ENCODE measurements around the gene CFAP57. TPM values are rescaled to one million over a fixed set of nuclear protein-coding genes. Genes with fewer than 3 reads are reported as not detected.

Gene CFAP57
- polyA plus RNA-seq, 1 donor from 2014 or later: 0.17 TPM

DNA sequence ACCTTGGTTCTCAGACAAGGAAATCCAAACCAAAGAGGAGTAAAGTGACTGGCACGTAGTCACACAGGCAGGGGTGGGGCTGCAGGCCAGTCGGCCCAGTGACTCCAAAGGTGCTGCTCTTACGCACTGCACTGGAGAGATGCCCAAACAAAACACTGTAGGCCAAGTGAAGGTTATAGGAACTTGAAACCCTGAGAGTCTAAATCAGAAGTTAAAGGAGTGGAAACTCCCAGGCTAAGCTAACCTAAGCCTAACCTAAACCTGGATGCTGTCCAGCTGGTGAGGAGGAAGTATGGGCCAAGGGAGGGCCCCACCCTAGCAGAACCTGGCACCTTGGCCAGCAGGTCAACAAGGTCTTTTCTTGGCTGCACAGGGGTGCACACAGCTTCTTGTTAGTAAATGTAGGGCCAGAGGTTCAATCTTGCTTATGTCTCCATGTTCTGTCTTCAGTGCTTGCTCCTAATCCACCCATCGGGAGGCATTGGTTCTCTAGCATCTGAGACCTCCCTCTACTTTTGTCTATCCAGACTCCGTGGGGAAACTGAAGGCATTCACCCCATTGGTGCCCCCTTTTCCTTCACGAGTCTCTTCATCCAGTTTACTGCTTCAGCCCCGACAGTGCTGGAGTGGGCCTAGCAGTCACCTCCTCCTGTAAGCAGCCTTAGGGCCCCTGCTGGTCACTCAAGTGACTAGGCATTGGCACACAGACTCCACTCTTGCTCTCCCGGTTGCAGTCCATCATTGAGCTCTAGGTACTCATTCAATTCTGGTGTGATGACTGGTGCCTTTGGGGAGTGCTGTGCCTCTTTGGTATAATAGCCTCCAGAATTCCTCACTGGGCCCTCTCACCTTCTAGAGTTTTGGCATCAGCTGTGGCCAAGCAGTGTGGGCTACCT, 84.8 kb downstream of the CFAP57 start (continued):
- TF ChIP-seq, protein P1, sequence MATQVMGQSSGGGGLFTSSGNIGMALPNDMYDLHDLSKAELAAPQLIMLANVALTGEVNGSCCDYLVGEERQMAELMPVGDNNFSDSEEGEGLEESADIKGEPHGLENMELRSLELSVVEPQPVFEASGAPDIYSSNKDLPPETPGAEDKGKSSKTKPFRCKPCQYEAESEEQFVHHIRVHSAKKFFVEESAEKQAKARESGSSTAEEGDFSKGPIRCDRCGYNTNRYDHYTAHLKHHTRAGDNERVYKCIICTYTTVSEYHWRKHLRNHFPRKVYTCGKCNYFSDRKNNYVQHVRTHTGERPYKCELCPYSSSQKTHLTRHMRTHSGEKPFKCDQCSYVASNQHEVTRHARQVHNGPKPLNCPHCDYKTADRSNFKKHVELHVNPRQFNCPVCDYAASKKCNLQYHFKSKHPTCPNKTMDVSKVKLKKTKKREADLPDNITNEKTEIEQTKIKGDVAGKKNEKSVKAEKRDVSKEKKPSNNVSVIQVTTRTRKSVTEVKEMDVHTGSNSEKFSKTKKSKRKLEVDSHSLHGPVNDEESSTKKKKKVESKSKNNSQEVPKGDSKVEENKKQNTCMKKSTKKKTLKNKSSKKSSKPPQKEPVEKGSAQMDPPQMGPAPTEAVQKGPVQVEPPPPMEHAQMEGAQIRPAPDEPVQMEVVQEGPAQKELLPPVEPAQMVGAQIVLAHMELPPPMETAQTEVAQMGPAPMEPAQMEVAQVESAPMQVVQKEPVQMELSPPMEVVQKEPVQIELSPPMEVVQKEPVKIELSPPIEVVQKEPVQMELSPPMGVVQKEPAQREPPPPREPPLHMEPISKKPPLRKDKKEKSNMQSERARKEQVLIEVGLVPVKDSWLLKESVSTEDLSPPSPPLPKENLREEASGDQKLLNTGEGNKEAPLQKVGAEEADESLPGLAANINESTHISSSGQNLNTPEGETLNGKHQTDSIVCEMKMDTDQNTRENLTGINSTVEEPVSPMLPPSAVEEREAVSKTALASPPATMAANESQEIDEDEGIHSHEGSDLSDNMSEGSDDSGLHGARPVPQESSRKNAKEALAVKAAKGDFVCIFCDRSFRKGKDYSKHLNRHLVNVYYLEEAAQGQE (IDR thresholded peaks at IDR 0.05; ENCODE audit: borderline replicate concordance): no peak
- TF ChIP-seq TAF1 (IDR thresholded peaks at IDR 0.05; ENCODE audit: low read depth): no peak

DNA sequence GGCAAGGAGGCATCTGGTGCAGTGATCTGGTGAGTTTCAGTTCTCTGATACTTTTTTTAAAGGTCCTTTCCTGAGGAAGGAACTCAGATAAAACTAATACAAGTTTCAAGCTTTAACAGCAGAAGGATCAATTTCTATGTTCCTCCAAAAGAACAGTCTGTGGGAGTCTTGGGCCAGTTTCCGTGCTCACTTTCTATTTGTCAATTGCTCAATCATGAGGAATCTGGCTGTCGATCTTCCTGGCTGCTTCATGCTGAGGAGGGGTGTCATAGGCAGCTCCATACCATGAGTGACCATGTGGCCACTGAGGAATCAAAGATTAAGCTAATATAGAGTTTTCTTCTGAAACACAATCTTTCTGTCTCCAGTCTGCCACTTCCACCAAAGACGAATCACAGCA, 86.2 kb downstream of the CFAP57 start:
- Histone ChIP-seq H3K9me2 (ENCODE audit: insufficient read depth, low read length) (no peaks in the 10 kb centered on the region), H3F3A (ENCODE audit: insufficient read depth, low read length, poor library complexity, severe bottlenecking) (no peaks in the 10 kb centered on the region), H3K36me3 (ENCODE audit: insufficient read depth, low read length) (no peaks in the 10 kb centered on the region), H3K79me2 (replicated peaks; ENCODE audit: insufficient read depth, low read length) (no peaks in the 10 kb centered on the region), H3K27me3 (ENCODE audit: insufficient read depth, low read depth, low read length) (no peaks in the 10 kb centered on the region), H2AFZ (ENCODE audit: low read depth, low read length) (no peak overlapping the region), H3K27ac (ENCODE audit: low read length) (no peak overlapping the region), H4K20me1 (ENCODE audit: insufficient read depth) (no peaks in the 10 kb centered on the region), H3K9me3 (ENCODE audit: low read length) (no peaks in the 10 kb centered on the region), H3K4me2 (ENCODE audit: low read length) (no peak overlapping the region), H3K9ac (ENCODE audit: low read length) (no peak overlapping the region), H3K4me3 (ENCODE audit: low read length) (no peak overlapping the region)
- TF ChIP-seq MXI1 (conservative IDR thresholded peaks at IDR 0.05; ENCODE audit: poor library complexity, severe bottlenecking) (no peak), POLR2AphosphoS5 (IDR thresholded peaks at IDR 0.05) (no peak), EP300 (conservative IDR thresholded peaks at IDR 0.05; ENCODE audit: poor library complexity, severe bottlenecking) (no peak)

DNA sequence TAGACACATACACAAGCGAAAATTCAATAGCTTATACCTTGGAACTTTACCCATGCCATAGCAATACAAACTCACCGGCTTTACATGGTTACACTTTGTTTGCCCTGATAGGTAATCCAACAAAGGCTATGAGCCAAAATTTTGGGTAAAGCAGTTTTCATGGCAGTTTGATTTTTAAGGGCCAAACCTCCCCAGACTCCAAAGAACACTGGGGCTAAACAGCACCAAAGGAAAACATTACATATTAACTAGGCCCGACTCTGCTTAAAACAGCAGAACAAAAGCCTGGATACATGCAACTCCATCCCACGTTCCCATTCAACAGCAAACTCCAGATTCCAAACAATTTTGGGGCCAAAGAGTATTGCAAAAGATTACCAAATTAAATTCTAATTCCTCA, 93.3 kb downstream of the CFAP57 start:
- Histone ChIP-seq H3K79me2 (replicated peaks; ENCODE audit: insufficient read depth, low read length) (no peaks in the 10 kb centered on the region), H3F3A (ENCODE audit: insufficient read depth, low read length, poor library complexity, severe bottlenecking) (no peaks in the 10 kb centered on the region), H3K27ac (ENCODE audit: low read length) (no peak overlapping the region), H3K9me2 (ENCODE audit: insufficient read depth, low read length) (no peaks in the 10 kb centered on the region), H3K4me2 (ENCODE audit: low read length) (no peak overlapping the region), H3K36me3 (ENCODE audit: insufficient read depth, low read length) (no peaks in the 10 kb centered on the region), H3K9me3 (ENCODE audit: low read length) (no peaks in the 10 kb centered on the region), H3K27me3 (ENCODE audit: insufficient read depth, low read depth, low read length) (no peaks in the 10 kb centered on the region), H2AFZ (ENCODE audit: low read depth, low read length) (no peak overlapping the region), H4K20me1 (ENCODE audit: insufficient read depth) (no peaks in the 10 kb centered on the region), H3K9ac (ENCODE audit: low read length) (no peak overlapping the region), H3K4me3 (ENCODE audit: low read length) (no peak overlapping the region)
- TF ChIP-seq TAF1 (IDR thresholded peaks at IDR 0.05; ENCODE audit: low read depth): no peak
- no peak for TF ChIP-seq POLR2AphosphoS5 (IDR thresholded peaks at IDR 0.05)
- TF ChIP-seq RAD21 (conservative IDR thresholded peaks at IDR 0.05): no peak
- TF ChIP-seq MXI1 (conservative IDR thresholded peaks at IDR 0.05; ENCODE audit: poor library complexity, severe bottlenecking): no peak

DNA sequence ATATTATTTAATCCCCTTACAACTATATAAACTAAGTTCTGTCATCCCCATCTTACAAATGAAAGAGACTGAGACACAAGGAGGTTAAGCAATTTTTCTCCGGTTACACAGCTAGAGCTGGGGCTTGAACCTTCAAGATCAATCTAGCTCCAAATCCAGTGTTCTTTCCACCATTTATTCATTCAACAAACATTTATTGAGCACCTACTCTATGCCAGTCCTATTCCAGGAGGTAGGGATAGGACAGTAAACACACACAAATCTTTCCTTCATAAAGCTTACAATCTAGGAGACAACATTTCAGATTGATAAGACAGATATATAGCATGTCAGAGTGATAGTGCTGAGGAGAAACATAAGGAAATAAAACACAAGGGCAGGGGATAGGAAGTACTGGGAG, 94.8 kb downstream of the CFAP57 start:
- no peak overlapping the region for H2AFZ ChIP-seq (ENCODE audit: low read depth, low read length)
- TF ChIP-seq RAD21 (conservative IDR thresholded peaks at IDR 0.05) (no peak), SMC3 (conservative IDR thresholded peaks at IDR 0.05; ENCODE audit: poor library complexity) (no peak), POLR2AphosphoS5 (IDR thresholded peaks at IDR 0.05) (no peak), MXI1 (conservative IDR thresholded peaks at IDR 0.05; ENCODE audit: poor library complexity, severe bottlenecking) (no peak), EP300 (conservative IDR thresholded peaks at IDR 0.05; ENCODE audit: poor library complexity, severe bottlenecking) (no peak), TAF1 (IDR thresholded peaks at IDR 0.05; ENCODE audit: low read depth) (no peak), EZH2 (IDR thresholded peaks at IDR 0.05; ENCODE audit: borderline replicate concordance, insufficient read depth, low read length, poor library complexity, severe bottlenecking) (no peak)
- TF ChIP-seq, protein P2, sequence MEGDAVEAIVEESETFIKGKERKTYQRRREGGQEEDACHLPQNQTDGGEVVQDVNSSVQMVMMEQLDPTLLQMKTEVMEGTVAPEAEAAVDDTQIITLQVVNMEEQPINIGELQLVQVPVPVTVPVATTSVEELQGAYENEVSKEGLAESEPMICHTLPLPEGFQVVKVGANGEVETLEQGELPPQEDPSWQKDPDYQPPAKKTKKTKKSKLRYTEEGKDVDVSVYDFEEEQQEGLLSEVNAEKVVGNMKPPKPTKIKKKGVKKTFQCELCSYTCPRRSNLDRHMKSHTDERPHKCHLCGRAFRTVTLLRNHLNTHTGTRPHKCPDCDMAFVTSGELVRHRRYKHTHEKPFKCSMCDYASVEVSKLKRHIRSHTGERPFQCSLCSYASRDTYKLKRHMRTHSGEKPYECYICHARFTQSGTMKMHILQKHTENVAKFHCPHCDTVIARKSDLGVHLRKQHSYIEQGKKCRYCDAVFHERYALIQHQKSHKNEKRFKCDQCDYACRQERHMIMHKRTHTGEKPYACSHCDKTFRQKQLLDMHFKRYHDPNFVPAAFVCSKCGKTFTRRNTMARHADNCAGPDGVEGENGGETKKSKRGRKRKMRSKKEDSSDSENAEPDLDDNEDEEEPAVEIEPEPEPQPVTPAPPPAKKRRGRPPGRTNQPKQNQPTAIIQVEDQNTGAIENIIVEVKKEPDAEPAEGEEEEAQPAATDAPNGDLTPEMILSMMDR (IDR thresholded peaks at IDR 0.05; ENCODE audit: poor library complexity, severe bottlenecking): no peak
- TF ChIP-seq, protein P1 (IDR thresholded peaks at IDR 0.05; ENCODE audit: borderline replicate concordance): no peak

More for the DNA sequence above, 94.8 kb downstream of the CFAP57 start:
- H3K27me3 ChIP-seq (ENCODE audit: insufficient read depth, low read depth, low read length): no peaks in the 10 kb centered on the region
- H3K27ac ChIP-seq (ENCODE audit: low read length): no peak overlapping the region
- H3K4me2 ChIP-seq (ENCODE audit: low read length): no peak overlapping the region
- H4K20me1 ChIP-seq (ENCODE audit: insufficient read depth): no peaks in the 10 kb centered on the region
- H3K79me2 ChIP-seq (replicated peaks; ENCODE audit: insufficient read depth, low read length): no peaks in the 10 kb centered on the region
- H3F3A ChIP-seq (ENCODE audit: insufficient read depth, low read length, poor library complexity, severe bottlenecking): no peaks in the 10 kb centered on the region
- no peaks in the 10 kb centered on the region for H3K9me3 ChIP-seq (ENCODE audit: low read length)
- H3K9ac ChIP-seq (ENCODE audit: low read length): no peak overlapping the region
- no peaks in the 10 kb centered on the region for H3K9me2 ChIP-seq (ENCODE audit: insufficient read depth, low read length)
- H3K36me3 ChIP-seq (ENCODE audit: insufficient read depth, low read length): no peaks in the 10 kb centered on the region
- H3K4me3 ChIP-seq (ENCODE audit: low read length): no peak overlapping the region

Data from neural cell (in vitro differentiated cells).